GM19240 (cell line): Measurements from ENCODE around the gene SF3A2.
A peak's percentile ranks its signal among the peaks of the same experiment; 100 is the strongest.
"Not testable (repeated sequence)": the region's sequence is repeated elsewhere in the genome, so short reads cannot be mapped to it uniquely, and the experiment has no call there.

Experiments used
- DNase-seq: peaks from one replicate; pipeline ENCODE4 v3.0.0; 2011; ENCODE audit warnings: low spot score; ENCODE audit not compliant: insufficient read length

The SF3A2 gene

DNA sequence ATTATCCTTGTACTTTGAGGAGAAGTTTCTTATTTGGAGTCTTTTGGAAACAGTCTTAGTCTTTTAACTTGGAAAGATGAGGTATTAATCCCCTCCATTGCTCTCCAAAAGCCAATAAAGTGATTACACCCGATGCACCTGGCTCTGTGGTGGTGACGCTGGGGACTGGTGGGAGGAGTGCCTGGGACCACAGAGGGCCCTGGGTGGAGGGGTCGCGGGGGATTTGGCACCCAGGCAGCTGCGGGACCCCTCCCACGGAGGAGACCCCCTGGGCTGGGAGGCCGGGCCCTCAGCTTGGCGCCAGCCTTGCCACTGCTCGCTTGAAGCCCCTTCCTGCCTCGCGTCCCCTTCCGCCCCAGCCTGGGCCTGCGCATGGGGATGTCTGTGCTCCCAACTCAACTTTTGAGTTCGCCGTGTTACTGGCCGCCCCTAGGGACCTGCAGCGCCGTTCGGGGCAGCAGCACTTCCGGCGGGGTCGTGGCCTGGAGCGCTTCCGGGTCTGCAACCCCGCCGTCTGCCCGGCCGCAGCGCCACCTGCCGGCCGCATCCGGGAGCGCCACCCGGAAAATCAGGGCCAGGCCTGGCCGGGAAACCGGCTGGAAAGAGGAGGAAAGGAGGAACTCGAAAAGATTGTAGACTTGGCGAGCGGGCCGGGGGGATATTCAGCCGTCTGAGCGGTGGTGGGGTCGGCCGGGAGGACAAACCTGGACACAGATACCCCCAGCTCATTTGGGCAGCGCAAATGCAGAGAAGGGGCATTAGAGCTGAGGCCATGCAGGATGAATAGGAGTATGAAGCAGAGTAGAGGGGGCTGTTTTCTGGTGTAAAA, 36.9 kb downstream of the SF3A2 start:
- DNase-seq, result peak; percentile 99

DNA sequence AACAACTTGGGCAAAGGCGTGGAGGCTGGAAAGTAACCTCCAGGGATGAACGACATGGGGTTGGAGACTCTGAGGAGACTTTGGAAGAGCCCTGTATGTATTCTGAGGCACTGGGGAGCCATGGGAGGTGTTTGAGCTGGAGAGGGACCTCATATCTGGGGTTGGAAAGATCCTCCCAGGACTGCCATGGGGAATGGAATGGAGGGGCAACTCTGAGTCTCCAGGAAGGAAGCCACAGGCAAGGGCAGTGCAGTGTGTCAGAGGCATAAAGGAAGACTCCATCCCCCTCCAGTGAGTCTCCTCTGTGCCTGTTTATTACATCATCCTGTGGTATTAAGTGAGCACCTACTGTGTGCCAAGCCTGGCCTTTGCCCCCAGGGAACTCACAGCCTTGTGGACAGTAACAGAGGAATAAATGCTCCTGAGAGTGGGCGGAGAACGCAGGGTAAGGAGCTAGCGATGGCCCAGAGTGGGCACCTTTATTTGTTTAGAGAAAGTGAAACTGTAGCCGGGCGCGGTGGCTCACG, 37.6 kb downstream of the SF3A2 start:
- no peak for DNase-seq

DNA sequence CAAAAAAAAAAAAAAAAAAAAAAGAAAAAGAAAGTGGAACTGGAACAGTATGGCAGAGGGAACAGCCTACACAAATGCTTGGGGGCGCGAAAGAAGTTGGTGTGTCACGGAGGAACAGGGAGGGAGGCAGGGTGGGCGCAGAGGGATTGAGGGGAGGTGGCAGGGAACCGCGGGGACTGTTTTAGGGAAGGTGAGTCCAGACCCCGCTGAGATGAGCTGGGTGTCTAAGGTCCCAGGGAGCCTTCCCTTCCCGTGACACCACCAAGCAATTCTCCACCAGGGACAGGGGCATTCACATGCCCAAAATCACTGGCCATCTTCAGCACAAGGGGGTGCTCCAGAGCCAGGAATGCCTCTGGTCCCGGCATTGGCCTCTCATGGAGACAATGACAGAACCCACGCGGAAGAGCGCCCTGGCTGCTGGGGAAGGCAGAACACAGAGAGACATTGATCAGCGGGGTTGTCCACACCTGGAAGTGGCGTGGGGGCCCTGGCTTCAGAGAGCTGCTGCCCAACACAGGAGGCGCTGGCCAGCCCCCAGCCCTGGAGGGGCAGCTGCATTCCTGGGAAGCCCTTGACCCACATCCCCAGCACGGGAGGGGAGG, 38.4 kb downstream of the SF3A2 start:
- DNase-seq, result no peak

DNA sequence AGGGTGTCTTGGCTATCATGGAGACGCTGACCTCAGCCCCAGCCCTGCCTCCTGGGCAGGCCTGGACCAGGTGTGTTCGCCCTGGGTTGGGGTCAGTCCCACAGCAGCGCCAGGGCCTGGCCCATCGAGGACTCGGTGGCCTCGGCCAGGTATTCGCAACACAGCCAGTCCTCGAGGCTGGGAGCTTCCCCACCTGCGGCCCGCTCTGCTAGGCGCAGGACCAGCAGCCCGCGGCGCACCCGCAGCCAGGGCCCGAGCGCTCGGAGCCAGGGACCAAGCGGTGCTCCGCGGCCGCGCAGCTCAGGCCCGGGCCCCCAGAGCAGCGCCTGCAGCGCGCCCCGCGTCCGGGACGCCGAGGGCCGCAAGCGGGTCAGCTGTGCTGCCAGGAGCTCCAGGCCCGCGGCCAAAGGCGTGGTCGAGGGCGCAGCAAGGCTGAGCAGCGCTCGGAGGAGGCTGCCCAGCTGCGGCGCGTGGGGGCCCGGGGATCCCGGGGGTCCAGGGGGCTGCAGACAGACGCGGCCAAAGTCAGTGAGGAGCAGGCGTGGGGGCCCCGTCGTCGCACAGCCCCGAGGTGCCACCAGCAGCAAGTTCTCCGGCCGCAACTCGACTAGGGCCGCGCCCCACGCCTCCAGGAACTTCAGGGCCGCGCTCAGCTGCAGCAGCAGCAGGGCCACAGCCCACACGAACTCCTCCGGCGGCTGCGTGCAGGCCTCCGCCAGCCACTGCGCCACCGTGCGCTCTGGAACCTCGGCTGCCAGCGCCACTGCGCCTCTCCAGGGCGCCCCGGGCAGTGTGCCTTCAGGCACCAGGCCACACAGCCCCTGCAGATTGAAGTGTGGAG, 39.2 kb downstream of the SF3A2 start:
- DNase-seq, result no peak

DNA sequence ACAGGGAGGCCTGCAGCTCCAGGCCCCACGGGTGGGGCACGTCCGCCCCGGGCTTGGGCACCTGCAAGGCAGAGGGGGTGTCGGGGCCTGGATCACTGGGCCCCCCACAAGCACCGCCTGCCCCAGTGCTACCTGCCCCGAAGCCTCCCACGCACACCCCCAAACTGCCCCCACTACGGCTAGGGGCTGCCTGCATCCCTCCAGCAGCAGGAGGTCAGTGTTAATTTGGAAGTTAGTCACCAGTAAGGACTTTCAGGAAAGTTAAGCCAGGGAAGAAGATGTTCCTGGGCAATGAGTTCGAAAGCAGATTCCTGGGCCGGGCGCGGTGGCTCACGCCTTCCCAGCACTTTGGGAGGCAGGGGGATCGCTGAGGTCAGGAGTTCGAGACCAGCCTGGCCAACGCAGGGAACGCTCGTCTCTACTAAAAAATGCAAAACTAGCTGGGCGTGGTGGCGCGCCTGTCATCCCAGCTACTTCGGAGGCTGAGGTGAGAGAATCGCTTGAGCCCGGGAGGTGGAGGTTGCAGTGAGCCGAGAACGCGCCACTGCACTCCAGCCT, 39.9 kb downstream of the SF3A2 start:
- DNase-seq, result no peak

DNA sequence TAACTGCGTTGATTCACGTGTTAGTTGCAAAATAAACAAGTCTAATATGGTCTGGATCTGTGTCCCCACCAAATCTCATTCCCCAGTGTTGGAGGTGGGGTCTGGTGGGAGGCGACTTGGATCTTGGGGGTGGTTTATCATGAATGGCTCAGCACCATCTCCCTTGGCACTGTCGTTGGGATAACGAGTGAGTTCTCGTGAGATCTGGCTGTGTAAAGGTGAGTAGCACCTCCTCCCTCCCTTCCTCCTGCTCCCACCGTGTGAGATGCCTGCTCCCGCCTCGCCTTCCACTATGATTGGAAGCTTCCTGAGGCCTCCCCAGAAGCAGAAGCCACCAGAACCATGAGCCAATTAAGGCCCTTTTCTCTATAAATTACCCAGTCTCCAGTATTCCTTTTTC, 40.5 kb downstream of the SF3A2 start:
- no peak for DNase-seq

DNA sequence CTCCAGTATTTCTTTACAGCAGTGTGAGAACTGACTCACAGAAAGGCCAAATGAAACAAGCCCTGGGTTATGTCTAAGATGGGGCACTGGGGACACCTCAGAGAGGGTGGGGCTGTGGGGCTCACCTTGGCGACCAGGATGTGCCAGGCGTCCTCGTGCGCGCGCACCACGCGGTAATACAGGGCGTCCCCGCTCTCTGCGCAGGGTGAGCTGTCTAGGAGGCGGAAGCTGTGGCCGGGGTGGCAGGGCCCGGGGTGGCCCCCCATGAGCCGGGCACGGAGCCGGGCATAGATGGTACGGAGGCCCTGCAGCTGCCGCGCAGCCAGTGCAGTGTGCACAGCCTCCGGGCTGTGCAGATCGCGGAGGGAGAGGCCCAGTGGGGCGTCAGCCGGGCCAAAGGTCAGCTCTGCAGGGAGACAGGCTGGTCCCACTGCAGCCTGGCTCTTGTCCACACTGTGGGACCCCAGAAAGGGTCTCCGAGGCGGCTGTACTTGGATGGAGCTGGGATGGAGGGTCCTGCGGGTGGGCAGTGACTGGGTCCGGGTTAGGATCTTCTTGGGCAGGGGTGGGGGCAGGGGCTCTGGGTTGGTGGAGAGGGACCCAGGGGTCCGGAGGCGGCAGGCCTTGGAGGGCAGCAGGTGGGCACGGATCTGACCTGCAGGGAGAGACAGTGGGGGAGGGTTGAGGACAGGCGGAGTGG, 42.0 kb downstream of the SF3A2 start:
- DNase-seq, result no peak

DNA sequence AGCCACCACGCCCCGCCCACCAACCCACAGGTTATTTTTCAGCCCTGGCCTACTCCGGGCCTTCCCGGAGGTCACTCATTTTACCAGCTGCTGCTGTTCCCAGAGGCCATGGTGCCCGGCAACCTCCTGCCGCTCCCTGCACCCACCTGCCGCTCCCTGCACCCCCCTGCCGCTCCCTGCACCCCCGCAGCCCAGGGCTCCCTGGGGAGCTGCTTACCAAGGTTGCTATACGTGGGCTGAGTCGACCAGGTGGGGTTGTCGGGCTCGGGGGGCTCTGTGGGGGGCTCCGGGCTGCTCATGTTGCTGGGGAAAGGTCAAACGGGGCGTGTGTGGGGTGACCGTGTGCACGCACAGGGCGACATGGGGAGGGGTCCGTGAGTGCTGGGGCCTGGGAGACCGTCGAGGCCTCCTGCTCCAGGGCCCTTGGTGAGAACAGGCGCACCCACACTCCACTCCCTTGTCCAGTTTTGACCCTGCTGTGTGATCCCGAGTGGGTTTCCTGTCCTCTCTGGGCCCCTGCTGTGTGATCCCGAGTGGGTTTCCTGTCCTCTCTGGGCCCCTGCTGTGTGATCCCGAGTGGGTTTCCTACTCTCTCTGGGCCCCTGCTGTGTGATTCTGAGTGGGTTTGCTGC, 44.1 kb downstream of the SF3A2 start:
- no peak for DNase-seq

DNA sequence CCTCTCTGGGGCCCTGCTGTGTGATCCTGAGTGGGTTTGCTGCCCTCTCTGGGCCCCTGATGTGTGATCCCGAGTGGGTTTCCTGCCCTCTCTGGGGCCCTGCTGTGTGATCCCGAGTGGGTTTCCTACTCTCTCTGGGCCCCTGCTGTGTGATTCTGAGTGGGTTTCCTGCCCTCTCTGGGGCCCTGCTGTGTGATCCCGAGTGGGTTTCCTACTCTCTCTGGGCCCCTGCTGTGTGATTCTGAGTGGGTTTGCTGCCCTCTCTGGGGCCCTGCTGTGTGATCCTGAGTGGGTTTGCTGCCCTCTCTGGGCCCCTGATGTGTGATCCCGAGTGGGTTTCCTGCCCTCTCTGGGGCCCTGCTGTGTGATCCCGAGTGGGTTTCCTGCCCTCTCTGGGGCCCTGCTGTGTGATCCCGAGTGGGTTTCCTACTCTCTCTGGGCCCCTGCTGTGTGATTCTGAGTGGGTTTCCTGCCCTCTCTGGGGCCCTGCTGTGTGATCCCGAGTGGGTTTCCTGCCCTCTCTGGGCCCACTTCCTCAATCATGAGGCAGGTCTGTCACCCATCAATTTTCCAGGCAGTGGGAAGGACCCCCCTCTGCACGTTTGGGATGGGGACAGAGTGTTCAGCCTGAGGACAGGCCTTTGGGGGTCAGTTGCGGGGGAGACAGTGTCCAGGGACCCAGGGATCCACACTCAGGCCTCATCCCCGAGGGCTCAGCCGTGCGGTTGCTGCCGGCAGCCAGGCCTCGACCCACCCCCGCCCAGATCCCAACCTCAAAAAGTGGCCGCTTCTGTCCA, 44.8 kb downstream of the SF3A2 start:
- DNase-seq, result not testable (repeated sequence)

DNA sequence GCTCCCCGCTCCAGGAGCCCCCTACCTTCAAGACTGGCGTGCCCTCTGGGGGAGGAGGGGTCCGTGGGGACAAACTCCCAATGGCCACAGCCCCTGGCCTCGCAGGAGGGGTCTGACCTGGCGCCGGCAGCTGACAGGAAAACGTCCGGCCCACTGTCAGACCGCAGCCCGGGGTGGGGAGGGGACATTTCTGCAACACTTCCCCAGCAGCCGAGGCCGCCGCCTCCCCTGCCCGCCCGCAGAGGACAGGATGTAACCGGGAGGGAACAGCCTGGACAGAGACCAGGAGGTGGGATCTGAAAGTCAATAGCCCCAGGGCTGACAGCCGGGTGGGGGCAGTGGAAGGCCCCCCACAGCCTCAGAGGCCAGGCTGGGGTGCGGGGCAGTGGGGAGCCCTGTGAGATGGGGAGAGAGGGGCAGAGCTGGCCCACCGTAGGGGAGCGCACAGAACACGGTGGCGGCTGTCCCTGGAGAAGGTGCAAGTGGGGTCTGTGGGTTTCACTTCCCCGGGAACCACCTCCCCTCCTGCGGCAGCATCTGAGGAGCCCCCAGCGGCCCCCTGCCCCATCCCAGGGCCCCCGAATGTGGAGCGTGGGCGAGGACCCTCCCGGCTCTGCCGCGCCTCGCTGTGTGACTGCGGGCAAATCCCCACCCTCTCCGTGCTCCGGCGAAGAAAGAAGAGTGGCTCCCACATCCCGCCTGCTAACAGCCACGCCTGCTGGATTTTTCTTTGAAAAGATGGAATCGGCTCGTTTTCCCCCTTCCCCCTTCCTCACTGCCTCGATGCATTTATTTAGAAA, 45.6 kb downstream of the SF3A2 start, which contains the start of gene PEAK3:
TSS of gene PEAK3 (minus strand) at position 114 of the 800 bp plus-strand sequence. CDS start 1,244 bp downstream, outside the sequence.
- DNase-seq, result no peak

DNA sequence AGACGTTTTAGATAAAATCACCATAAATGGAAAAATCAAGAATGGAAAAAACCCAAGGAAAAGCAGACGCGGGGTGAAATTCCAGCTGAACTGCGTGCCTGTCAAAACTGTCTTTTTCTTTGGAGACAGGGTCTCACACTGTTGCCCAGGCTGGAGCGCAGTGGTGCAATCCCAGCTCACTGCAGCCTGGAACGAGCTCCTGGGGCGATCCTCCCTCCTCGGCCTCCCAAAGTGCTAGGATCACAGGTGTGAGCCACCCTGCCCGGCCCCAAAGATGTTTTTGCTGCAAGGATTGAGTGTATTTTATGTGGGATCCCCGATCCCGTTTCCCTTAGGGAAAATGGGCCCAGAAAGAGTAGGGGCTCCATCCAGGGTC, 46.2 kb downstream of the SF3A2 start:
- no peak for DNase-seq

DNA sequence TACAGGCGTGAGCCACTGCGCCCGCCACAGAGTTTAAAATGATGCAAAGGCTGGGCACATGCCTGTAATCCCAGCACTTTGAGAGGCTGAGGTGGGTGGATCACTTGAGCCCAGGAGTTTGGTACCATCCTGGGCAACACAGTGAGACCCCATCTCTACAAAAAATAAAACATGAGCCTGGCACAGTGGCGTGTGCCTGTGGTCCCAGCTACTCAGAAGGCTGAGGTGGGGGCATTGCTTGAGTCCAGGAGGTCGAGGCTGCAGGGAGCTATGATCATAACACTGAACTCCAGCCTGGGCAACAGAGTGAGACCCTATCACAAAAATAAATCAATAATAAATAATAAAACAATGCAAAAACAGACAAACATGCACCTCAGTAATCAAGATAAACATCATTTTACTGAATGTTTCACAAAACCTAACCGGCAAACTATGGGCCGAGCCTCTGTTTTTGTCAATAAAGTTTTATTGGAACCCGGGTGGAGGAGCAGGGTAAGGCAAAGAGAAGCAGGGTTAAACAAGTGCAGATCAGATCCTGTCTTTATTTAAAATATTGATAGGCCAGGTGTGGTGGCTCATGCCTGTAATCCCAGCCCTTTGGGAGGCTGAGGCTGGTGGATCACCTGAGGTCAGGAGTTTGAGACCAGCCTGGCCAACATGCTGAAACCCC, 47.3 kb downstream of the SF3A2 start:
- DNase-seq, result no peak

DNA sequence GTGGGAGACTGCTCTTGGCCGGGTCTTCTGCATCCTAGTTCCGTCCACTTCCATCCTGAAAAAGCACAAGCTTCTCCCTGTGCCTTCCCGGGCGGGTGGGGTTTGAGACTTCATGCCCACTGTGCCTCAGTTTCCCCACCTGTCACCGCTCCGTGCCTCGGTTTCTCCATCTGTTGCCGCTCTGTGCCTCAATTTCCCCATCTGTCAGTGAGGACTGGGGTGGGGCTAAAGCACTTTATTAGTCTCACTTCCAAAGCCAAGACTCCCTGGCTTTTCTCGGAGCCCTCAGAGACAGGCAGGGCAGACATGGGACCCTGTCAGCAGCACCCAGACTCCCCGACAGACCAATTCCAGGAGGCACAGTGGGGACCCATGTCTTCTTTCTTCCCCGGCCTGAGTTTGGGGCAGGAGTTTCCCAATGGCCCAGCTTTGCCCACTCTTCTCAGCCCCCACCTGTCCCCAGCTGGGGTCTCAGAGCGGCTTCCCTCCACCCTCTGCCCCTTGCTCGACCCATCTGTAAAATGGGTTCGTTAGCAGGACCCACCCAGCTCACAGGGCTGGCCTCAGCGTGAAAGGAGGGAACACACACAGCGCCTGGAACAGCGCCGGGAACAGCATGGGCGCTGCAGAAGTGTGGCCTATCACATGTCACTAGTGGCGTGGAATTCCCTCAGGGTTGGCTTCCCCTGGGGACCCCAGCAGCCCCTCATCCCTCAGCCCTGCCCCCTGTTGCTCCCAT, 49.9 kb downstream of the SF3A2 start:
- no peak for DNase-seq

DNA sequence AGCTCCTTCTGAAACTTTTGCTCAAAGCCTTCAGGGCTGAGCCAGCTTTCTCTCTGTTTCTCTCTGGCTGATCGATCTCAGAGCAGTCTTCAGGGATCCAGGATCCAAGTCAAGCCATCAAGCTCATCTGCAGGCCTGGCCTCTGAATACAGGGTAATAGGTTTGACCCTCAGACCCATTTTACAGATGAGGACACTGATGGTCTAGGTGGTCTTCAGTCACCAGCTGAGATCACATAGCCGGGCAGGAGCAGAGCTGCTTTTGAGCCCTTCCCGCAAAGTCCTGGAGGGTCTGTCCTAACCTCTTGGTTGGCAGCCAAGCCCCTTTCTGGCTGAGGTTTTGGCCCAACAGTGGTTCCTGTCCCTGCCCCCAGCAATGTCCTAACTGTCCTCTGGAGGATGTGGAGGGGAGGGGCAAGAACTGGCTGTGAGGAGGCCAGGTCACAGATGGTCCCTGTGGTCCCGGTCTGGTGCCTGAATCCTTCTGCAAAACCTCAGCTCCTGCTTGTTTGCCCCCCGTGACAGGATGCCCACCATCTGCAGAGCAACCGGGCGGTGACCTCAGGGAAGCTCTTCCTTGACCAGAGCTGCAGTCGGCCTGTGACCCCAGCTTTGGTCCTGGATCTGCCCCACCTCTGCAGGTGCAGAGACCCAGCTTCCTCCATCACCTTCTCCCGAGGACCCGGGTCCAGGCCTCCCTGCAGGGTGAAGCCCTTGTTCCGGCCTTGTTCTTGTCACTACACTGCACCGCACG, 51.1 kb downstream of the SF3A2 start:
- DNase-seq, result no peak

DNA sequence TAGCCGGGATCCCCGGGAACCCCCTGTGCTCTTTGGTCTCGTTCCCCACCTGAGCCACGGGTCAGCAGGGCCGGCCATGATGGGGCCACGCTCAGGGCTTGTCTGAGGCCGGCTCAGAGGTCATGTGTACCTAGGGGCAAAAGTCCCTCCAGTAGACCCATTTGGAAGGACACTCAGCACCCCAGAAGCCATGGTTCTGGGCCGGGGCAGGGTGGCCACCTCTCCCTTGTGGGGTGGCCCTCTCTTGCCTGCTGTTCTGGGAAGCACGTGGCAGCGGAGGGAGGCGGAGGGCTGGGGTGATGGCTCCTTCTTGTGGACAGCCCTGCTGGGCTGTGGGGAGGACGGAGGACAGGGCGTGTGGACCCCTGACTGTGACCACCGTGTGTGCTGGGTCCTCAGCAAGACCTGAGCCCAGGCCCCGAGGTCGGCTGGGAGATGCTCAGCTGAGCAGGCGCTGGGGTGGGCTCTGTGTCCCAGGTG, 51.8 kb downstream of the SF3A2 start:
- no peak for DNase-seq

DNA sequence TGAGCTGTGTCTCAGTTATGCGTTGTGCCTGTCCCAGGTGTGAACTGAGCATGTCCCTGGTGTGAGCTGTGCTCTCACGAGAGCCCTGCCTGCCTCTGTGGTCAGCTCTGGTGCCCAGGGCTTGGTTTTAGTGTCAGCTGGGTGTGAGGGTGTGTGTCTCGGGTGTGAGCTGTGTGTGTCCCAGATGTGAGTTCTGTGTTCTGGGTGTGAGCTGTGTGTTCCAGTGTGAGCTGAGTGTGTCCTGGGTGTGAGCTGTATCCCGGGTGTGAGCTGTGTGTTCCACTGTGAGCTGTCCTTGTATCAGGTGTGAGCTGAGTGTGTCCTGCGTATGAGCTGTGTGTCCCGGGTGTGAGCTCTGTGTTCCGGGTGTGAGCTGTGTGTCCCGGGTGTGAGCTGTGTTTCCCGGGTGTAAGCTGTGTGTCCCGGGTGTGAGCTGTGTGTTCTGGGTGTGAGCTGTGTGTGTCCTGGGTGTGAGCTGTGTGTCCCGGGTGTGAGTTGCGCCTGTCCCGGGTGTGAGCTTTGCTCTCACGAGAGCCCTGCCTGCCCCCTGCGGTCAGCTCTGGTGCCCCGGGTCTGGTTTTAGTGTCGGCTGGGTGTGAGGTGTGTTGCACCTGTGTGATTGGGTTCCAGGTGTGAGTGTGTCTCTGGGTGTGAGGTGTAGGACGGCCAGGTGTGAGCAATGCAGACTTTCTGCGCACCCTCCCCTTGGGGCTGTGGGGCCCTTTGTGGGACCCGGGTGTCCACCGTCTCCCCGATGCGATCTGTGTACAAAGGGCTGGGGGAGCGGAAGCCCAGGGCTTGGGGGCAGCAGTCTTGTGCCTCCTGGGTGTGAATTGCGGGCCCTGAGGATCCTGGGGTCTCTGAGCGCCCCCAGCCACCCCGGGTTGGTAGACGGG, 52.4 kb downstream of the SF3A2 start:
- DNase-seq, result no peak
